Gastrocnemius medialis (tissue), 4 donors: Measurements from ENCODE around the gene DAB2IP.

Experiments
- CTCF ChIP-seq, 5 experiments: fragments of 450-650 bp in 3 of 5; fragments of 200-600 bp in 2 of 5; sonication (generic) in 2 of 5; IDR thresholded peaks in 4 of 5; conservative IDR thresholded peaks in 1 of 5; 1 replicate in 4 of 5; 2 replicates in 1 of 5; pipeline ENCODE4 v1.5.1; 2016 to 2019; ENCODE audit warnings: antibody characterized with exemption in 5 of 5, mild to moderate bottlenecking in 3 of 5, moderate library complexity in 3 of 5
- POLR2A ChIP-seq, 2 donors: fragments of 450-650 bp; IDR thresholded peaks; one replicate each; pipeline ENCODE4 v1.6.1; 2017; ENCODE audit warnings: antibody characterized with exemption in 2 of 2, mild to moderate bottlenecking in 2 of 2, moderate library complexity in 2 of 2

- TF ChIP-seq POLR2A (IDR thresholded peaks at IDR 0.05), result no peak
- no peak for TF ChIP-seq CTCF (IDR thresholded peaks at IDR 0.05 in 4 of 5, conservative IDR thresholded peaks at IDR 0.05 in 1 of 5)
Observed at GRCh38 chr9:121749614-121750013, 98.2 kb downstream of the DAB2IP start.
